H7 (cell line): Measurements from ENCODE around the gene TMEM54. TPM values are rescaled to one million over a fixed set of nuclear protein-coding genes. Genes with fewer than 3 reads are reported as not detected.

ENCODE experiments used
- DNase-seq: peaks from one replicate; pipeline ENCODE4 v3.0.0; 2012
- H3K27me3 ChIP-seq: 2 replicates; pipeline ENCODE4 v1.6.0; 2011; ENCODE audit warnings: mild to moderate bottlenecking, low read length; ENCODE audit not compliant: control insufficient read depth, insufficient read depth
- H3K36me3 ChIP-seq: replicated peaks from 2 replicates; pipeline ENCODE4 v1.5.1; 2011; ENCODE audit warnings: low read length; ENCODE audit not compliant: control insufficient read depth, insufficient read depth
- H3K4me3 ChIP-seq: 2 replicates; pipeline ENCODE4 v1.5.1; 2011; ENCODE audit warnings: low read depth, mild to moderate bottlenecking, control low read depth, low read length, moderate library complexity; ENCODE audit not compliant: insufficient read depth
- total RNA-seq: library from RNA; depleted of rRNA; stranded (reverse); fragments of >200 nt; shearing (Covaris generic); gene quantifications from 2 replicates; pipeline ENCODE4 v1.2.3, GENCODE V29; 2014

Gene TMEM54
- total RNA-seq, 1 experiment from 2014 or later: 9.8 TPM

- Histone ChIP-seq H3K36me3 (no peaks in the 10 kb centered on the region), H3K27me3 (peaks cover 56% of the 10 kb centered on the region), H3K4me3 (peak overlapping the region; percentile 73)
- peak; percentile 86 for DNase-seq
Observed at GRCh38 chr1:32894019-32894600, 7.1 kb downstream of the TMEM54 start.

- peak; percentile 95 for DNase-seq
- Histone ChIP-seq H3K27me3 (peaks cover 55% of the 10 kb centered on the region), H3K36me3 (no peaks in the 10 kb centered on the region)
Observed at GRCh38 chr1:32893198-32894018, 7.8 kb downstream of the TMEM54 start.

GRCh38 chr1:32892368-32893197 is 8.6 kb downstream of the TMEM54 start:
- Histone ChIP-seq H3K27me3 (peaks cover 56% of the 10 kb centered on the region), H3K36me3 (no peaks in the 10 kb centered on the region), H3K4me3 (peak overlapping the region; percentile 73)
- peak; percentile 99 for DNase-seq

More at GRCh38 chr1:32893198-32894018, 7.8 kb downstream of the TMEM54 start:
- H3K4me3 ChIP-seq: peak overlapping the region; percentile 73

- no peak overlapping the region for H3K4me3 ChIP-seq
- H3K36me3 ChIP-seq: no peaks in the 10 kb centered on the region
- DNase-seq: no peak
- H3K27me3 ChIP-seq: peaks cover 60% of the 10 kb centered on the region
Observed at GRCh38 chr1:32891630-32892029, 9.6 kb downstream of the TMEM54 start.

- DNase-seq: no peak
- H3K4me3 ChIP-seq: no peak overlapping the region
- H3K36me3 ChIP-seq: no peaks in the 10 kb centered on the region
- peaks cover 60% of the 10 kb centered on the region for H3K27me3 ChIP-seq
Observed at GRCh38 chr1:32891241-32891570, 10.0 kb downstream of the TMEM54 start.

GRCh38 chr1:32890516-32891240 is 10.5 kb downstream of the TMEM54 start:
- Histone ChIP-seq H3K4me3 (no peak overlapping the region), H3K36me3 (no peaks in the 10 kb centered on the region), H3K27me3 (peaks cover 63% of the 10 kb centered on the region)
- no peak for DNase-seq

- Histone ChIP-seq H3K4me3 (no peak overlapping the region), H3K27me3 (peaks cover 71% of the 10 kb centered on the region), H3K36me3 (no peaks in the 10 kb centered on the region)
- no peak for DNase-seq
Observed at GRCh38 chr1:32889731-32890278, 11.4 kb downstream of the TMEM54 start.

- Histone ChIP-seq H3K4me3 (no peak overlapping the region), H3K27me3 (peaks cover 80% of the 10 kb centered on the region), H3K36me3 (no peaks in the 10 kb centered on the region)
- no peak for DNase-seq
Observed at GRCh38 chr1:32888677-32889420, 12.3 kb downstream of the TMEM54 start.

- DNase-seq: no peak
- H3K27me3 ChIP-seq: peaks cover 78% of the 10 kb centered on the region
Observed at GRCh38 chr1:32888134-32888533, 13.1 kb downstream of the TMEM54 start.

GRCh38 chr1:32887623-32888022 is 13.6 kb downstream of the TMEM54 start:
- Histone ChIP-seq H3K27me3 (peaks cover 75% of the 10 kb centered on the region), H3K36me3 (no peaks in the 10 kb centered on the region), H3K4me3 (no peak overlapping the region)
- no peak for DNase-seq

More at GRCh38 chr1:32888134-32888533, 13.1 kb downstream of the TMEM54 start:
- Histone ChIP-seq H3K4me3 (no peak overlapping the region), H3K36me3 (no peaks in the 10 kb centered on the region)

- H3K36me3 ChIP-seq: no peaks in the 10 kb centered on the region
- no peak for DNase-seq
- H3K27me3 ChIP-seq: peaks cover 68% of the 10 kb centered on the region
- no peak overlapping the region for H3K4me3 ChIP-seq
Observed at GRCh38 chr1:32886828-32887414, 14.3 kb downstream of the TMEM54 start.

- Histone ChIP-seq H3K4me3 (peak within 1 kb of the TSS; percentile 12; the same call in 1 of the 2 replicates), H3K36me3 (no peaks in the 10 kb centered on the region), H3K27me3 (peaks cover 60% of the 10 kb centered on the region)
- DNase-seq: peak; percentile 97
Observed at GRCh38 chr1:32886004-32886827, 15.0 kb downstream of the TMEM54 start, which contains the start of gene HPCA. HPCA (plus strand) TSS chr1:32886491; CDS start chr1:32888899, 2,408 bp downstream.
